Measurements from ENCODE around the gene PRDM8.

DNA sequence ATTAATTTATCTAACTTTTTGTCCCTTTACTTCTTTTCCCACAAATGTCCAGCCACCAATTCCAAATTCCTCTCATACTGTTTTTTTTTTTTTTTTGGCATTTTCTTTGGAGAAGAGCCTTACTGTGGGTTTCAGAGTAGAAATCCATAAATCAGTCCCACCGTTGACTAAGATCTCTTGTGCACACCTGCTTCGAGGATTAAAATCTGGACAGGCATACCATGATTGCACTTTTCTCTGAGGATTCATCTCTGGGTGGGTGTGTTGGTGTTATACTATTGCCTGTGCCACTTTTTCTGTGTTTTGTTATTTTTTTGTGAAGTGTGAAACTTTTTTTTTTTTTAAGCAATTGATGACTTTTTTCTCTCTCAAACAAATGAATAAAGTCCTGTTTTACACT lies 13.2 kb downstream of the PRDM8 start:
- TF ChIP-seq ZNF433 (tag by site-specific recombination; IDR thresholded peaks at IDR 0.05; ENCODE audit: low read depth) = no peak
- no peak for TF ChIP-seq KLF1 (tag by site-specific recombination; IDR thresholded peaks at IDR 0.05)
- TF ChIP-seq ZBTB17 (tag by site-specific recombination; IDR thresholded peaks at IDR 0.05) = no peak
- TF ChIP-seq, protein P1, sequence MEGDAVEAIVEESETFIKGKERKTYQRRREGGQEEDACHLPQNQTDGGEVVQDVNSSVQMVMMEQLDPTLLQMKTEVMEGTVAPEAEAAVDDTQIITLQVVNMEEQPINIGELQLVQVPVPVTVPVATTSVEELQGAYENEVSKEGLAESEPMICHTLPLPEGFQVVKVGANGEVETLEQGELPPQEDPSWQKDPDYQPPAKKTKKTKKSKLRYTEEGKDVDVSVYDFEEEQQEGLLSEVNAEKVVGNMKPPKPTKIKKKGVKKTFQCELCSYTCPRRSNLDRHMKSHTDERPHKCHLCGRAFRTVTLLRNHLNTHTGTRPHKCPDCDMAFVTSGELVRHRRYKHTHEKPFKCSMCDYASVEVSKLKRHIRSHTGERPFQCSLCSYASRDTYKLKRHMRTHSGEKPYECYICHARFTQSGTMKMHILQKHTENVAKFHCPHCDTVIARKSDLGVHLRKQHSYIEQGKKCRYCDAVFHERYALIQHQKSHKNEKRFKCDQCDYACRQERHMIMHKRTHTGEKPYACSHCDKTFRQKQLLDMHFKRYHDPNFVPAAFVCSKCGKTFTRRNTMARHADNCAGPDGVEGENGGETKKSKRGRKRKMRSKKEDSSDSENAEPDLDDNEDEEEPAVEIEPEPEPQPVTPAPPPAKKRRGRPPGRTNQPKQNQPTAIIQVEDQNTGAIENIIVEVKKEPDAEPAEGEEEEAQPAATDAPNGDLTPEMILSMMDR (tag by site-specific recombination; IDR thresholded peaks at IDR 0.05) = no peak
- TF ChIP-seq OSR2 (tag by site-specific recombination; IDR thresholded peaks at IDR 0.05) = no peak
- TF ChIP-seq, protein P2, sequence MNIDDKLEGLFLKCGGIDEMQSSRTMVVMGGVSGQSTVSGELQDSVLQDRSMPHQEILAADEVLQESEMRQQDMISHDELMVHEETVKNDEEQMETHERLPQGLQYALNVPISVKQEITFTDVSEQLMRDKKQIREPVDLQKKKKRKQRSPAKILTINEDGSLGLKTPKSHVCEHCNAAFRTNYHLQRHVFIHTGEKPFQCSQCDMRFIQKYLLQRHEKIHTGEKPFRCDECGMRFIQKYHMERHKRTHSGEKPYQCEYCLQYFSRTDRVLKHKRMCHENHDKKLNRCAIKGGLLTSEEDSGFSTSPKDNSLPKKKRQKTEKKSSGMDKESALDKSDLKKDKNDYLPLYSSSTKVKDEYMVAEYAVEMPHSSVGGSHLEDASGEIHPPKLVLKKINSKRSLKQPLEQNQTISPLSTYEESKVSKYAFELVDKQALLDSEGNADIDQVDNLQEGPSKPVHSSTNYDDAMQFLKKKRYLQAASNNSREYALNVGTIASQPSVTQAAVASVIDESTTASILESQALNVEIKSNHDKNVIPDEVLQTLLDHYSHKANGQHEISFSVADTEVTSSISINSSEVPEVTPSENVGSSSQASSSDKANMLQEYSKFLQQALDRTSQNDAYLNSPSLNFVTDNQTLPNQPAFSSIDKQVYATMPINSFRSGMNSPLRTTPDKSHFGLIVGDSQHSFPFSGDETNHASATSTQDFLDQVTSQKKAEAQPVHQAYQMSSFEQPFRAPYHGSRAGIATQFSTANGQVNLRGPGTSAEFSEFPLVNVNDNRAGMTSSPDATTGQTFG (tag by site-specific recombination; IDR thresholded peaks at IDR 0.05; ENCODE audit: borderline replicate concordance) = no peak
